GM12865 (cell line): ENCODE measurements around the gene MYOG.

ENCODE experiments used
- DNase-seq: peaks from one replicate; pipeline ENCODE4 v3.0.0; 2010; ENCODE audit warnings: low read depth
- H3K4me3 ChIP-seq: 2 replicates; pipeline ENCODE4 v1.5.1; 2011; ENCODE audit warnings: mild to moderate bottlenecking, low read depth, low read length, control low read depth
- CTCF ChIP-seq: IDR thresholded peaks from 2 replicates; pipeline ENCODE4 v1.5.1; 2011; ENCODE audit warnings: low read length, control low read depth, low read depth, inconsistent platforms; ENCODE audit not compliant: insufficient read depth; ENCODE audit errors: missing control alignments

Gene MYOG

DNA sequence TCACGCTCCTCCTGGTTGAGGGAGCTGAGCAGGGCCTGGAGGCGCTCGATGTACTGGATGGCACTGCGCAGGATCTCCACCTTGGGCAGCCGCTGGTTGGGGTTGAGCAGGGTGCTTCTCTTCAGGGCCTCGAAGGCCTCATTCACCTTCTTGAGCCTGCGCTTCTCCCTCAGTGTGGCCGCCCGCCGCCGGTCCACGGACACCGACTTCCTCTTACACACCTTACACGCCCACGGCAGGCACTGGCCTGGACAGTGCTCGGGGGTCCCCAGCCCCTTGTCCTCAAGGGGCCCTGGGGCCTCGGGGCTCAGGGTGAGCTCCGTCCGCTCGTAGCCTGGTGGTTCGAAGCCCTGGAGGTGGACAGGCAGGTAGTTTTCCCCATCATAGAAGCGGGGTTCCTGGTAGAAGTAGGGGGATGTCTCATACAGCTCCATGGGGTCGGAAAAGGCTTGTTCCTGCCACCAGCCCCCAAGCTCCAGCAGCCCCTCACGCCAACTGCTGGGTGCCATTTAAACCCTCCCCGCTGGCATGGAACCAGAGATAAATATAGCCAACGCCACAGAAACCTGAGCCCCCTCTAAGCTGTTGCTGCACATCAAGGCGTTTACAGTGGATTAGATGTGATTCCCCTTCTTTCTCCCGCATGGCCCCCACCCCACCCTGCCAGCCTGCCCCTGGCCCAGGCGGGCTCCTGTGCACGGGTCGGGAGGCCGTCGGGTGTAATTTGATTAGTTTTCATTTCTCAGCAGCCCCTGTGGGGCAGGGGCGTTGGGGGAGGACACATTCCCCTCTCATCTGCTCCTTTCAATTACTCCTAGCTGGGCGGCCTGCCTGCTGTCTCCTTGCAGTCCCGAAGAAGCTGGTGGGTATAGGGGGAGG, at the start of gene MYOG:
Gene MYOG, minus strand, starts transcription at position 485 of the 879 bp plus-strand sequence. Its CDS starts 51 bp downstream, at position 434.
- no peak for TF ChIP-seq CTCF
- H3K4me3 ChIP-seq, result no peak within 1 kb of the TSS
- DNase-seq, result no peak

- no peak for DNase-seq
- no peak overlapping the region for H3K4me3 ChIP-seq
Measured at GRCh38 chr1:203133970-203134725, 48.3 kb upstream of the MYOG start.

DNA sequence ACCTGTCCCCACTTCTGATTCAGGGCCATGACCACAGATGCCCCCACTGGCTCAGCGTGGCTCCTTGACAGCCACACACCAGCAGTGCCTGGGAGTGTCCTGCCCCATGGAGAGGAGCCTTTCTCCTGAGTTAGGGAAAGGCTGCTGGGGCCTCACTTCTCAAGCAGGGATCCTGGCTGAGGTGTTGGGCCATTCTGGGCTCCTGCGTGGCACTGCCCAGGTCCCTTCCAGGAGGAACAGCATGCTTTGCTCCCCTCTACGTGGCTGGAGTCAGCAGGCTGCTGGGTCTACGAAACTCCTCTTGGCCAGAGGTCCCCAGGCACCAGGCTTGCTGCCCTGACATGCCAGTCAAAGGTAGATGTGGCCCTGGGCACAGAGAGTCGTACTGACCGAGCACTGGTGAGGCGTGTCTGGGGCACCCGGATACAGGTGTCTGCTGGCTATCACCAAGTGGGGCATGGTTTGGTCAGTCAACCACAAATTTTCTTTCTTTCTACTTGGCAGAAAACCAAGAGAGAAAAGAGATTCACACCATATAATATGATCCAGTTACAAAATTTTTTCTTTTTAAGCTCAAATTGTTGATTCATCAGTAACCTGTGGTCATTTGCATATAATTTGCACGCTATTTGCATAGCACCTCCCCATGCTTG, 45.9 kb upstream of the MYOG start:
- no peak for DNase-seq

More at GRCh38 chr1:203133970-203134725, 48.3 kb upstream of the MYOG start:
- TF ChIP-seq CTCF, result no peak

GRCh38 chr1:203130358-203130985, 44.7 kb upstream of the MYOG start:
- no peak for DNase-seq
- no peak for TF ChIP-seq CTCF

More for the DNA sequence above, 45.9 kb upstream of the MYOG start:
- no peak for TF ChIP-seq CTCF
- H3K4me3 ChIP-seq, result no peak overlapping the region

DNA sequence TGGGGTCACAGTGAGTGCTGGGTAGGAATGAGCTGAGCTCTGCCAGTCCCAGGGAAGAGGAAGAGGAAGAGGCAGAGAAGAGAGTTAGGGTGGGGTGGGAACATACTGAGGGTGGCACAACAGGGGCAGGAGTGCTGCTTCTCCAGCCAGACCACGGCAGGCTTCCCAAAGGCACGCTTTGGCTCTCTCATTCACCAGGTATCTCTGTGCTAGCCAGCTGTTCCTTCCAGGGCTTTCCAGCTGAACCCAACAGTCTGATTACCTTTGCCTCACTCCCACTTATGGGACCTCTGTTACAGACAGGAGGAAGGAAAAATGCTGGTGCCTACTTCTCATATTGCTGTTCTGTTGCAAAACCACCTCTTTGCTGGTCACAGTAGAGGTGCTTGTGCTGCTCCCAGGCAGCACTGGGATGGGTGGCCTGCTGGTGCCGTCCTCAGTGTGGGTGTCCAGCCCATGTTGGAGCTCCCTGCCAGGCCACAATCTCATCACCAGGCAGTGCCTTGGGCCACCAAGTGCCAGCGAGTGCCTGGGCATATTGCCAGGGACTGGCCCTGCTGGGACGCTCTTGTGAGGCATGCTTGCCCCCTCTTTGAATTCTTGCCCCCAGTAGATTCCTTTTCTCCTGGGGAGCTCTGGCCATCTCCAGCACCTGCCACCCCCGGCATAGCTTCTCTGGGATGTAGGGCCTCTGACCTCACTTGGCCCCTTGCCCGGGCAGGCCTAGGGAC, 43.9 kb upstream of the MYOG start:
- no peak for TF ChIP-seq CTCF
- DNase-seq, result no peak
- H3K4me3 ChIP-seq, result no peak overlapping the region

More at GRCh38 chr1:203130358-203130985, 44.7 kb upstream of the MYOG start:
- H3K4me3 ChIP-seq, result no peak overlapping the region

- TF ChIP-seq CTCF, result no peak
- no peak overlapping the region for H3K4me3 ChIP-seq
- no peak for DNase-seq
Measured at GRCh38 chr1:203128716-203129500, 43.1 kb upstream of the MYOG start.
